ENCODE results near the gene COL11A1.
"Not testable (repeated sequence)": the region's sequence is repeated elsewhere in the genome, so short reads cannot be mapped to it uniquely, and the experiment has no call there.

COL11A1 gene

GRCh38 chr1:102836991-102837390 is 271.3 kb downstream of the COL11A1 start:
- no peak for DNase-seq (ENCODE audit: low read depth in 2 of 2)

GRCh38 chr1:102834688-102835320 is 273.5 kb downstream of the COL11A1 start:
- DNase-seq (ENCODE audit: low read depth in 2 of 2): no peak

GRCh38 chr1:102833151-102833550 is 275.2 kb downstream of the COL11A1 start:
- no peak for DNase-seq (ENCODE audit: low read depth in 2 of 2)

GRCh38 chr1:102826706-102827105 is 281.6 kb downstream of the COL11A1 start:
- not testable (repeated sequence) for DNase-seq (ENCODE audit: low read depth in 2 of 2)

All from stimulated activated CD4-positive, alpha-beta T cell treated with anti-CD3 and anti-CD28 coated beads, Interleukin-4, amount 100 ng/mL, for 48 hours (primary cell).